Endometrium (tissue), 2 donors: Measurements from ENCODE around the gene PEX19.
A peak's percentile ranks its signal among the peaks of the same experiment; 100 is the strongest.
"Not testable (repeated sequence)": the region's sequence is repeated elsewhere in the genome, so short reads cannot be mapped to it uniquely, and the experiment has no call there.

Experiments used
- FAIRE-seq: peaks from 2 replicates; lab custom pipeline; 2012; peaks lifted over from hg19 to GRCh38; lab: Jason Lieb, UNC
- donor health status: control.
- donor health status: control.

The PEX19 gene

GRCh38 chr1:160284782-160285344 lies at the start of gene PEX19:
PEX19 (minus strand) TSS chr1:160285133; CDS start chr1:160285124, 9 bp downstream.
- FAIRE-seq: peak; percentile 95

GRCh38 chr1:160332516-160332915 lies 47.6 kb upstream of the PEX19 start:
- no peak for FAIRE-seq

- no peak for FAIRE-seq
Measured at GRCh38 chr1:160330119-160330518, 45.2 kb upstream of the PEX19 start.

GRCh38 chr1:160328184-160328583 lies 43.3 kb upstream of the PEX19 start:
- FAIRE-seq: no peak

- no peak for FAIRE-seq
Measured at GRCh38 chr1:160326418-160326817, 41.5 kb upstream of the PEX19 start.

GRCh38 chr1:160325252-160325651 lies 40.3 kb upstream of the PEX19 start:
- FAIRE-seq: no peak

- no peak for FAIRE-seq
Measured at GRCh38 chr1:160322831-160323230, 37.9 kb upstream of the PEX19 start.

- no peak for FAIRE-seq
Measured at GRCh38 chr1:160315359-160315758, 30.4 kb upstream of the PEX19 start.

- FAIRE-seq: no peak
Measured at GRCh38 chr1:160309571-160309970, 24.6 kb upstream of the PEX19 start.

GRCh38 chr1:160309185-160309557 lies 24.2 kb upstream of the PEX19 start:
- no peak for FAIRE-seq

GRCh38 chr1:160308451-160309184 lies 23.7 kb upstream of the PEX19 start:
- no peak for FAIRE-seq

GRCh38 chr1:160307118-160307791 lies 22.3 kb upstream of the PEX19 start:
- no peak for FAIRE-seq

- no peak for FAIRE-seq
Measured at GRCh38 chr1:160300173-160300572, 15.2 kb upstream of the PEX19 start.

GRCh38 chr1:160296036-160296435 lies 11.1 kb upstream of the PEX19 start:
- FAIRE-seq: no peak

- FAIRE-seq: no peak
Measured at GRCh38 chr1:160293020-160293968, 8.4 kb upstream of the PEX19 start.

- FAIRE-seq: no peak
Measured at GRCh38 chr1:160291248-160292220, 6.6 kb upstream of the PEX19 start.

GRCh38 chr1:160287769-160288168 lies 2.8 kb upstream of the PEX19 start:
- not testable (repeated sequence) for FAIRE-seq

- FAIRE-seq: no peak
Measured at GRCh38 chr1:160285506-160285905, 573 bp upstream of the PEX19 start.

GRCh38 chr1:160284220-160284781 lies 632 bp downstream of the PEX19 start:
- FAIRE-seq: no peak

- no peak for FAIRE-seq
Measured at GRCh38 chr1:160282807-160283206, 2.1 kb downstream of the PEX19 start.

- no peak for FAIRE-seq
Measured at GRCh38 chr1:160277987-160278386, 6.9 kb downstream of the PEX19 start.
